SK-N-SH (cell line): ENCODE results near the gene ATAD3B. TPM values are rescaled to one million over a fixed set of nuclear protein-coding genes. Genes with fewer than 3 reads are reported as not detected.

Source experiments
- CTCF ChIA-PET: fragments of 300-600, 350-600 bp; formaldehyde crosslinking; extraction: SDS; loops from one replicate; lab custom pipeline; 2021; lab: Yijun Ruan, JAX
- POLR2A ChIA-PET: fragments of 350-600 bp; sonication (Branson Sonifier 250); formaldehyde crosslinking; extraction: SDS; loops from one replicate; lab custom pipeline; 2020; ENCODE audit warnings: antibody characterized with exemption, inconsistent platforms; lab: Yijun Ruan, JAX
- DNase-seq: peaks from one replicate; pipeline ENCODE4 v3.0.0; 2012
- H2AFZ ChIP-seq: fragments of 200-600 bp; sonication (generic); 2 replicates; pipeline ENCODE4 v1.8.1; 2016; ENCODE audit warnings: antibody characterized with exemption, mild to moderate bottlenecking, low read depth
- H3F3A ChIP-seq: fragments of 200-600 bp; sonication (generic); replicated peaks from 2 replicates; pipeline ENCODE3; 2016; ENCODE audit warnings: antibody characterized with exemption, mild to moderate bottlenecking; ENCODE audit not compliant: insufficient read depth
- H3K27ac ChIP-seq, 2 experiments: fragments of 200-500 bp in 1 of 2; fragments of 200-600 bp in 1 of 2; sonication (Bioruptor generic) in 1 of 2; sonication (generic), shearing (Covaris generic) in 1 of 2; 2 replicates each; pipeline versions ENCODE4 v1.5.1 to v1.6.1; 2014 to 2016; ENCODE audit warnings: low read depth in 2 of 2, inconsistent platforms in 1 of 2, low read length in 1 of 2, mild to moderate bottlenecking in 1 of 2, mixed read lengths in 1 of 2
- H3K27me3 ChIP-seq: fragments of 200-600 bp; sonication (generic), shearing (Covaris generic); 2 replicates; pipeline ENCODE4 v1.6.1; 2016; ENCODE audit warnings: mixed run types; ENCODE audit not compliant: insufficient read depth
- H3K36me3 ChIP-seq, 2 experiments: fragments of 200-500 bp in 1 of 2; fragments of 200-600 bp in 1 of 2; sonication (Bioruptor generic) in 1 of 2; sonication (generic) in 1 of 2; replicated peaks in 1 of 2; 2 replicates each; pipeline versions ENCODE3 to v1.5.1; 2014 to 2016; ENCODE audit warnings: low read length in 1 of 2, mild to moderate bottlenecking in 1 of 2; ENCODE audit not compliant: insufficient read depth in 2 of 2, control insufficient read depth in 1 of 2
- H3K4me1 ChIP-seq, 2 experiments: fragments of 200-500 bp in 1 of 2; fragments of 200-600 bp in 1 of 2; sonication (Bioruptor generic) in 1 of 2; sonication (generic), shearing (Covaris generic) in 1 of 2; 2 replicates each; pipeline versions ENCODE4 v1.5.1 to v1.6.1; 2014 to 2016; ENCODE audit warnings: low read depth in 1 of 2, low read length in 1 of 2, mixed run types in 1 of 2; ENCODE audit not compliant: insufficient read depth in 2 of 2, control insufficient read depth in 1 of 2
- H3K4me2 ChIP-seq: fragments of 200-600 bp; sonication (generic), shearing (Covaris generic); 2 replicates; pipeline ENCODE4 v1.6.1; 2017; ENCODE audit warnings: mixed run types
- H3K4me3 ChIP-seq, 2 experiments: fragments of 200-500 bp in 1 of 2; fragments of 200-600 bp in 1 of 2; sonication (Bioruptor generic) in 1 of 2; sonication (generic), shearing (Covaris generic) in 1 of 2; 2 replicates each; pipeline versions ENCODE4 v1.5.1 to v1.8.1; 2014 to 2016; ENCODE audit warnings: low read depth in 2 of 2, inconsistent platforms in 1 of 2, low read length in 1 of 2, mild to moderate bottlenecking in 1 of 2, mixed read lengths in 1 of 2, moderate library complexity in 1 of 2
- H3K79me2 ChIP-seq: fragments of 200-600 bp; sonication (generic); 2 replicates; pipeline ENCODE4 v1.8.1; 2017; ENCODE audit warnings: mild to moderate bottlenecking; ENCODE audit not compliant: insufficient read depth
- H3K9ac ChIP-seq: fragments of 200-600 bp; sonication (generic); 2 replicates; pipeline ENCODE4 v1.6.1; 2017; ENCODE audit warnings: mixed run types
- H3K9me2 ChIP-seq: fragments of 200-600 bp; sonication (generic); 2 replicates; pipeline ENCODE4 v1.6.1; 2017; ENCODE audit warnings: mixed run types
- H3K9me3 ChIP-seq: fragments of 200-600 bp; sonication (generic); 2 replicates; pipeline ENCODE4 v1.6.1; 2017; ENCODE audit warnings: mixed run types, mild to moderate bottlenecking, moderate library complexity
- H4K20me1 ChIP-seq: fragments of 200-600 bp; sonication (generic); 2 replicates; pipeline ENCODE4 v1.6.1; 2017; ENCODE audit warnings: mild to moderate bottlenecking, mixed run types; ENCODE audit not compliant: insufficient read depth
- FOXJ3 ChIP-seq: sonication (generic); formaldehyde crosslinking; IDR thresholded peaks from 2 replicates; pipeline ENCODE4 v1.5.1; 2020; ENCODE audit warnings: mild to moderate bottlenecking, missing genetic modification reagents
- GABPA ChIP-seq: IDR thresholded peaks from 2 replicates; pipeline ENCODE4 v1.4.0; 2012; ENCODE audit warnings: low read depth, mild to moderate bottlenecking
- IRF3 ChIP-seq: fragments of 150-350 bp; IDR thresholded peaks from 2 replicates; pipeline ENCODE4 v1.6.1; 2016; ENCODE audit warnings: mild to moderate bottlenecking, low read depth, low read length
- REST ChIP-seq: IDR thresholded peaks from 2 replicates; pipeline ENCODE4 v1.6.1; 2012; ENCODE audit warnings: mild to moderate bottlenecking, low read depth, low read length, moderate library complexity
- WGBS: methylation state at CpG from one replicate; pipeline ENCODE4 v1.1.6; 2017; ENCODE audit warnings: low lambda C conversion rate; 5-methylcytosine and 5-hydroxymethylcytosine counted together
- polyA plus RNA-seq, 3 experiments: library from polyadenylated mRNA; depleted of rRNA; stranded (reverse); fragments of >200 nt; gene quantifications; 2 replicates each; pipeline ENCODE4 v1.2.3, GENCODE V29; 2012

ATAD3B gene
- polyA plus RNA-seq, 1 of the 3 experiments (the other 2 are of a cell fraction) = 71.6 TPM

DNA sequence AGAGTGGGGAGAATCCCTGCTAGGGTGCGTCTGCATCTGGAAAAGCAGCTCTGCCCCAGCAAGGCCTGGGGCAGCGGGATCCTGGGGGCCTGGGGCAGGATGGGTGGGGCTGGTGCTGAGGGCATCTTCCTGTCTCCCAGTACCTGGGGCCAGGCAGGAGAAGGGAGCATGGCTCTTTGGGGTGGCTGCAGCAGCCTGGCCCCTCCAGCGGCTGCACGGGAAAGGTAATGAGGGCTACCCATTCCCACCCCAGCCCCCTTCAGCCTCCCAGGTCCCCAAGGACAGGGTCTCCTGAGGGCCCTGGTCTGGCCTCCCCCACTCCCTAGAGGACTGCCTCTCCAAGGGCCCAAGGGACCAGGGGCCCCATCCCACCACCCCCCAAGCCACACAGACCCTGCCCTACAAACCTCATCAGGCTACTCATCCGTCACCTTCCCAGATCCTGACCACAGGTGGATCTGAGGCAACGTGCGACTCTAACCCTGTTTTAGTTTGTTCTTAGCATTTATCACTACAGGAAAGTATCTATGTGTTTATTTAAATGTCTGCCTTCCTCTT, 49.6 kb upstream of the ATAD3B start:
- POLR2A ChIA-PET = no interaction called here
- H3K4me2 ChIP-seq = no peak overlapping the region
- 100% methylated on average over 3 of the region's 7 CpGs for WGBS

More for the DNA sequence above, 49.6 kb upstream of the ATAD3B start:
- Histone ChIP-seq H3K9me2 (no peaks in the 10 kb centered on the region), H3K9me3 (no peaks in the 10 kb centered on the region), H3K27me3 (no peaks in the 10 kb centered on the region), H3K79me2 (no peaks in the 10 kb centered on the region), H3K4me1 (no peaks in the 10 kb centered on the region; a peak in 2 of 4 replicates), H4K20me1 (no peaks in the 10 kb centered on the region)
- CTCF ChIA-PET = interaction anchor here (0.8 to 2.8 kb wide), 3 partner anchors 14 to 84 kb away, joined by 3 to 14 read pairs (median 3); partner anchors contain the start of gene MRPL20
- TF ChIP-seq GABPA (no peak), IRF3 (no peak), REST (no peak), FOXJ3 (no peak)
- TF ChIP-seq, all 33 proteins: peak for 0
- Histone ChIP-seq H3K9ac (no peak overlapping the region), H3K27ac (no peak overlapping the region), H3F3A (no peaks in the 10 kb centered on the region), H3K36me3 (no peaks in the 10 kb centered on the region), H2AFZ (no peak overlapping the region), H3K4me3 (no peak overlapping the region)
- DNase-seq = peak; percentile 34
